GM18499 (cell line): Measurements from ENCODE around the gene HMCN2.

ENCODE experiments used
- ATAC-seq: cut with Tn5 transposase; IDR thresholded peaks from one replicate; pipeline ENCODE4 v1.9.1; 2021; ENCODE audit warnings: moderate number of reproducible peaks; ENCODE audit not compliant: insufficient read depth, unreplicated experiment

HMCN2 gene

GRCh38 chr9:130443456-130443801 lies 177.9 kb downstream of the HMCN2 start:
- no peak for ATAC-seq

- ATAC-seq, result no peak
Measured at GRCh38 chr9:130443840-130444492, 178.4 kb downstream of the HMCN2 start.

- ATAC-seq, result no peak
Measured at GRCh38 chr9:130444565-130445221, 179.1 kb downstream of the HMCN2 start, which contains the start of gene ASS1. Gene ASS1, plus strand, starts transcription at chr9:130444961. Its CDS starts 7,268 bp downstream, at chr9:130452229.

DNA sequence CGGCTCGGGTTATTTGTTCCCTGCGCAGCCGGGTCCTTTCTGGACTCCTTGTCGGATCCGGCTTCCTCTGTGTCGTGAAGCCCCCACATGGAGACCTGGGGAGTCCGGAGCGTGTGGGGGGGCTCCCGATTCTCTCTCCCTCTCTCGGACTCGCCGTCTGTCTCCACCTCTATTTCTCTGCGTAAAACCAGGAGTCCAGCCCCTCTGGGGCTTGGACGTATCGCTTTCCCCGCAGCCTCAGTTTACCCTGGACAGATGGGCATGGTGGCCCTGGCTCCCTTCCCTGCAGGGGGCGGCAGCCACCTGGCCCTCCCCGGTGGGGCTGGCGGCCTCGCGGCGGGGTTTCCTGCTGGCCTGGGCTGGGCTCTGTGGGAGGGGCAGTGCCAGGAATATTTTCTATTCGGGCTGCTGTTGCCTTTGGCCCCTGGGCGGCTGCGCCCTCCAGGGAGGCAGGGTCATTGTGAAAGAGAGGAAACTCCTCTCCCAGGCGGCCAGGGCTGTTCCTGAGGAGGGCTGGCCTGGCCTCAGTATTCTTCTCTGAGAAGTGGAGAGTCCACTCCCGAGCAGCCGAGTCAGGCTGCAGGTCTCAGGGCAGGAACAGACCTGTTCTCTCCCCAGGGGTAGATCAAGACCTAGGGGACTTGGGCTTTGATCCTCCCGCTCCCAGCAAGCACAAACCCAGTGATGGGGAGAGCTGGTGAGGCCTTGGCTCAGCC lies 179.9 kb downstream of the HMCN2 start:
- ATAC-seq, result no peak

DNA sequence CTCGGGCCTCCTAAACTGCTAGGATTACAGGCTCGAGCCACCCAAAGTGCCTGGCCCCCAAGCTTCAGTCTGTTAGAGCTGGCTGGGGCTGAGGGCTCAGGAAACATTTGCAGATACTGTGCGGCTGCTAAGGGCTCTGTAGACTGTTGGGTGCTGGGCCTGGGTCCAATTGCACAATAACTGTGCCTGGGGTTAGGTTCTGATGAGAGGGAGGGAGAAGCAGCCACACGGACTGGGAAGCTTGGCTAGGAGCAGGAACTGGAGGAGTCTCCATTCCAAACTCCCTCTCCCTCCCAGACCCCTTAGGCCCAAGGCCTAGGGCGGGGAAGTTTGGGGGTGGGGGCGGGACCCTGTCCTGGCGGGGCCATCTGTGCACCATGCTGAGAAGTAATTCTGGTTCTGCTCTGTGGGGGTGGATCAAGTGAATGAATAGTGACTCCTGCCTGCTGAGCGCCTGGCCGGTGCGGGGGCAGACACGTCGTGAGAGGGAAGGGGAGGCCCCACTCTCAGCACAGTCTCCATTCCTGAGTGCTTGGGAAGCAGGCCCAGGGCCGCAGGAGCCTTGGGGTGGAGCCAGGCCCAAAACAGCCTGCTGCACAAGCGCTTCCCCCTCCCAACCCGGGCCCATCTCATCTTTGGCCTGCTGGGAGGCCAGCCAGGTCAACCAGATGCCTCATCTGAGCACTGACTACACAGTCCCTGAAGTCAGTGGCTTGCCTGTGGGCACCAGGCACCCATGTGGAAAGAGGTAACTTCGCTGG lies 180.7 kb downstream of the HMCN2 start:
- no peak for ATAC-seq

DNA sequence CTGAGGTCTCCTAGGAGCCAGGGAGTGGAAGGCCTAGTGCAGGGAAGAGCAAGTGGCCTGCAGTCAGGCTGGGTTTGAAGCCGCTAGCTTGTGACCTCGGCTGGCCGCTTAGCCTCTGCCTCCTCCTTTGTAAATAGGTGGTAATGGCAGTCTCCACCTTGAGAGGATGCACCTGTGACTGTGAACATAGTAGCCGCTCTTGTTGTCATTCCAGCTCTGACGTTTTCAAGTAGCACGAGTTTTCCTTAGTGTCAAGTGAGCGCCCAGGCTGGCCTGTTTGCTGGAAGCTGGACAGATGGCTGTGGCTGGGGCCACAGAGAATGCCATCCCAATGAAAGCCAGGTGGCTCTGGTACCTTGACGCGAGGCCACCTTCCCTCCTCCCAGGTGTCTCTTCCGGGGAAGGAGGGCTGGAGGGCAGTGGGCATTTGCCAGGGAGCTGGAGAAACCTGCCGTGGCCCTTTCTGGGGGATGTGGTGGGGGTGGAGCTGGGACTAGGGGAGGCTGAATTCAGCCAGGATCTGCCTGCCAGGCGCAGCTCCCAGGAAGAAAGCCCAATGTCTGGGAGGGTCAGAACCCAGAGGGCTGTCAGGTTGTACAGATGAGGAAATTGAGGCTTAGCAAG lies 181.7 kb downstream of the HMCN2 start:
- no peak for ATAC-seq

- no peak for ATAC-seq
Measured at GRCh38 chr9:130448035-130448624, 182.6 kb downstream of the HMCN2 start.

DNA sequence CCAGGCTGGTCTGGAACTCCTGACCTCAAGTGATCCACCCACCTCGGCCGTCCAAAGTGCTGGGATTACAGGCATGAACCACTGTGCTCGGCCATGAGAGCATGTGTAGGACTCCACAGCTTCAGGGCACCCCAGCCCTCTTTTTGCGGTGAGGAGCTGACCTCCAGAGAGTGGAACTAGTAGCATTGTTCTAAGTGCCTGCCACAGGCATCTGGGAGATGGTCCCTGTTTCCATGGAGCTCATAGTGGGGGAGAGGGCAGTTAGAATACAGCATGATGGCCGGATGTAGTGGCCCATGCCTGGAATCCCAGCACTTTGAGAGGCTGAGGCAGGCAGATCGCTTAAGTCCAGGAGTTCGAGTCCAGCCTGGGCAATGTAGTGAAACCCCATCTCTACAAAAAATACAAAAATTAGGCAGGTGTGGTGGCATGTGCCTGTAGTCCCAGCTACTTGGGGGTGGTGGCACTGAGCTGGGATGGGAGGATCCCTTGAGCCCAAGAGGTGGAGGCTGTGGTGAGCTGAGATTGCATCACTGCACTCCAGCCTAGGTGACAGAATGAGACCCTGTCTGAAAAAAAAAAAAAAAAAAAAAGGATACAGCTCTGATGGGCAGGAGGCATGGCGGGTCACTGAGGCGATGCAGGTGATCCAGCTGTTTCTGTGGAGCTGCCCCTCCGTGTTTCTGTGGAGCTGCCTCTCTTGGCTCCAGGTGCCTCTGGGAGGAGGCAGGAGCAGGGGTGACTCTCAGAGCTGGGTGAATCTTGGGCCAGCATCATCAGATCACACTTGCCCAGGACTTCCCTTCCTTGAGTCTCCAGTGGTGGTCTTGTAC lies 183.4 kb downstream of the HMCN2 start:
- no peak for ATAC-seq

GRCh38 chr9:130450344-130451003 lies 184.9 kb downstream of the HMCN2 start:
- ATAC-seq, result no peak

DNA sequence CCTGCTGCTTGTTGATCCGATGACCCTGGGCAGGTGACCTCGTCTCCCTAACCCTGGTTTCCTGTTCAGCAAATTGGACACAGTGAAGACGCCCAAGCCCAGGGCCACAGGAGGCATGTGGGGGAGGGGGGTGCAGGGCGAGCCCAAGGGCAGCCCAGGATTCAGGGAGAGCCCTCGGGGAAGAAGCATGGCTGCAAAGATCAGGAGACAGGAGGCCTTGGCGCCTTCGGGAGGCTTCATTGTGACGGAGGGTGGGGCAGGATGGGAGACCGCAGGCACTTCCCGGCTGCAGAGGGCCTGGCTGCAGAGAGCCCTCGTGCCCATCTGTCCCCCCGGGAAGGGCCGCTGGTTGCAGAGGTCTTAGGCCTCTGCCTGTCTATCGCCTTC lies 185.4 kb downstream of the HMCN2 start:
- no peak for ATAC-seq

DNA sequence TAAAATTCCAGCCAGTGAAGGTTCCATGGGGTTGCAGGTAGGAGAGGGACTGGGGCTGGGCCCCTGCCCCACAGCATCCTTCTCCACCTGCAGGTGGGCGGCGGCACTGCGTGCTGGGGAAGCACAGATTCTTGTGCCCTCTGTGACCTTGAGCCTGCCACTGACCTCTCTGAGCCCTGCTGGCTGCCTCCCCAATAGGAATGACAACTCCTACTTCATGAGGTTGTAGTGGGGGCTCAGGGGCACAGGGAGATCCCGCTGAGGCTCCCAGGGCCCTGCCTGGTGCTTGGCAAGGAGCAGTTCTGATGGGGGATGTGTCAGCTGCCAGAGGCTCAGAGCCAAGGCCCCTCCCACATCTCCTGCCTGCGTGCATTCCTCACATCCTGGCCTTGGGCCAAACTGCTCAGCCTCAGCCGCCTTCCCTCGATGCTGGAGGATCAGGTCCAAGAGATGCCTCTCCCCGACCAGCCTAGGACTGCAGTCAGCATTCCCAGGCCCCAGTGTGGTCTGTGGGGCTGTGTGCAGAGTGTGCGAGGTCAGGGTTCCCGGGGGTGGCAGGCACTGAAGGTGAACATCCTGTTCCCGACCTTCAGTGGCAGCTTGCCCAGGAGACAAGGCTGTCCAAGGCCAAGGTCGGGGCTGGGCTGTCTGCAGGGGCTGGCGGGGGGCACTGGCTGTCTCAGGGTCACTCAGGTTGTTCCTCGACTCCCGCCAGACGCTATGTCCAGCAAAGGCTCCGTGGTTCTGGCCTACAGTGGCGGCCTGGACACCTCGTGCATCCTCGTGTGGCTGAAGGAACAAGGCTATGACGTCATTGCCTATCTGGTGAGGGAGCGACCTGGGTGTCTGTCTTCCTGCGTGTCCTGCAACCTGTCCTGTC lies 186.2 kb downstream of the HMCN2 start:
- ATAC-seq, result no peak

DNA sequence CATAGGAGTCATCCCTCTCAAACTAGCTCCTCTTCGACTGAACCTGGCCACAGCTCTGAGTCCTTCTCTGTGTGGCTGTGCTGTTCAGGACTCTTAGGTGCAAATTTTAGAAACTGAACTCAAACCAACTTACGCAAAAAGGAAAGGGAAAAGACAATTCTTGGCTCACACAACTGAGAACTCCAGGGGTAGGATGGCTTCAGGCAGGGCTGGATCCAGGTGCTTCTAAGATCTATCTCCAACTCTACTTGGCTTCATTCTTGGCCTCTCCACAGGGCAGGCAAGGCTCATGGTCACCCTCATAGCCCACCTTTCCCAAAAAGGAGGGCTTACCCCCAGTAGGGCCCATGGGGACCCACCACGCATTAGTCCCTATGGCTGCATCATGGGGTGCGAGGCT lies 187.3 kb downstream of the HMCN2 start:
- no peak for ATAC-seq

GRCh38 chr9:130453487-130453886 lies 187.9 kb downstream of the HMCN2 start:
- ATAC-seq, result no peak

DNA sequence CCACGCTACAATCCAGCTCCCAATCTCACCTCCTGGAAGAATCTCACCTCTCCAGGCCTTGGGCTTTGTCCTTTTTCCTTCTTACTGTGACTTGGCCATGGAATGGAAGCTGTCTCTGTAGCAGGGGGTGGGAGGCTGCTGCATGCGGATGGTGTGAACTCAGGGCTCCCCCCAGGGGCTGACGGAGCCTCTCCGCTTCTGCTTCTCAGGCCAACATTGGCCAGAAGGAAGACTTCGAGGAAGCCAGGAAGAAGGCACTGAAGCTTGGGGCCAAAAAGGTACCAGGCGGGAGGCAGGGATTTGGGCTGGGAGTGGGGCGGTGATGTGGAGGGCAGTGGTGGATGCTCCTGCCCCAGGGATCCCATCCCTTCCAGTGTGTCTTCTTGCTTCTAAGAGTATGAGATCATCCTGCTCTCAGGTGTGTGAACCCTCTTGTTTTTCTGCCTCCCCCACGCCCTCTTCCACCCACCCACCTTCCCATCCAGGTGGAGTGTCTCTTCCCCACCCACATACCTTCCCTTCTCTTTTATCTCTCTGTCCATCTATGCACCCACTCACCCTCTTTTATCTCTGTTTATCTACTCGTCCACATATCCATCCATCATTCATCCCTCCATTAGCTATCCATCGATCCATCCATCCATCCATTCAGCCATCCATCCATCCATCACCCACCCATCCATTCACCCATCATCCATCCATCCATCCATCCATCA lies 188.7 kb downstream of the HMCN2 start:
- no peak for ATAC-seq

GRCh38 chr9:130454812-130455325 lies 189.3 kb downstream of the HMCN2 start:
- no peak for ATAC-seq

DNA sequence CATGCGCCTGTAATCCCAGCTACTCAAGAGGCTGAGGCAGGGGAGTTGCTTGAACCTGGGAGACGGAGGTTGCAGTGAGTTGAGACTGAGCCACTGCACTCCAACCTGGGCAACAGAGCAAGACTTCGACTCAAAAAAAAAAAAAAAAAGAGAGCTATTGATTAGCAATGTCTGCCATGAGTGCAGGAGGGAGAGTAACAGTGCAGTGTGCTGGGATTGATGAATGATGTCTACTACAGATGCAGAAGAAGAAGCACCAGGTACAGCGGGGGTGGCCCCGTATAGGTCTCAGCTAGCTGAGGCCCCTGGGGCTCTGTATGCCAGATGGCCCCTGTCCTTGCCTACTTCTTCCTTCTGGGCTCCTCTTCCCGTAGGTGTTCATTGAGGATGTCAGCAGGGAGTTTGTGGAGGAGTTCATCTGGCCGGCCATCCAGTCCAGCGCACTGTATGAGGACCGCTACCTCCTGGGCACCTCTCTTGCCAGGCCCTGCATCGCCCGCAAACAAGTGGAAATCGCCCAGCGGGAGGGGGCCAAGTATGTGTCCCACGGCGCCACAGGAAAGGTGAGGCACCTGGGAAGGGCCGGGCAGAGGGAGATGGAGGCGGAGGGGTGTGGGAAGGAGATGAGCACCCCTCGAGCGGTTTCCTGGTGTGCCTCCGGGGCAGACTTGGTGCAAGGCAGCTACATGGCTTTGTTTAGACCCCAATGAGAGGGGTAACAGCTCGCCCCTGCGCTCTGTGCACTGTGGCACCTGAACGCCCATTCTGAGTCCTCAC lies 192.7 kb downstream of the HMCN2 start:
- no peak for ATAC-seq
